Measurements from ENCODE around the gene TIGD2.

TIGD2 gene
- 17.8 to 19.5 reads per million in 2 donors for total RNA-seq

DNA sequence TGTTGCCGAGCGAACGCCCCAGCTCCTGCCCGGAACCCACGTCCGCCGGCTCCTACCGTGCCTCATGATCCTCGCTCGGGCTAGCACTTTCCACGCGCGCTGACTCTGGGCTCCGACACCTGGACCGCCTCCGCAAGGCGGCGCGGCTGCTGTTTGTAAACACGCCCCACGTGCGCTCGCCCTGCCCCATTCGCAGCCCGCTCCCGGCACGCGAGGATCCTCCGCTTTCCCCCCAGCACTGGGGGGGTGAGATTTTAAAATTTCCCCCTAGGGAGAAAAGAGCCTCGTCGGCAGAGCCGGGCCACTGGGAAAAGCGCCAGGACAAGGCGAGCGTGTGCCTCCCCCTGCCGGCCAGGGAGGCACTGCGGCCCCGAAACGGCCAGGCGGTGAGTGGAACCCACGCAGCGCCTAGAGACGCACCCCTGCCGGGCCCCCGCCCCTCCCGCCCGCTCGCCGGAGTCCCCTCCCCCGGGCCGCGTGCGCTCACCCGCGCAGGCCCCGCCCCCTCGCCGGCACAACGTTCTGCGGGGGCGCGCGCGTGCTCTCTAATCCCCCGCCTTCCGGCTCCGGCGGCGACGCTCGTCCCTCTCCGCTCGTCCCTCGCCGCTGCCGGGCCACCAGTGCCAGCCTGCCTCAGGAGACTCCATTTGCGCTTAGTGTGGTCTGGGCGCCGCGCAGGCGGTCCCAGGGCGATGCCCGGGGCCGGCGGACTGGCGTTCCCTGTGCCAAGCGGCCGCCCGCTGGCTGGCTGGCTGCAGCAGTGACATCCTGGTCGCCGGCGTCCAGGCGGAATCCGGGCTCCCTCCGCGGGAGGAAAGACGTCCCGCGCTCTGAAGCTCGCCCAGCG lies at the start of gene TIGD2:
Gene TIGD2, plus strand, starts transcription at position 548 of the 847 bp plus-strand sequence. CDS start 1,442 bp downstream, outside the sequence.
- peak; percentile 79 for DNase-seq

DNA sequence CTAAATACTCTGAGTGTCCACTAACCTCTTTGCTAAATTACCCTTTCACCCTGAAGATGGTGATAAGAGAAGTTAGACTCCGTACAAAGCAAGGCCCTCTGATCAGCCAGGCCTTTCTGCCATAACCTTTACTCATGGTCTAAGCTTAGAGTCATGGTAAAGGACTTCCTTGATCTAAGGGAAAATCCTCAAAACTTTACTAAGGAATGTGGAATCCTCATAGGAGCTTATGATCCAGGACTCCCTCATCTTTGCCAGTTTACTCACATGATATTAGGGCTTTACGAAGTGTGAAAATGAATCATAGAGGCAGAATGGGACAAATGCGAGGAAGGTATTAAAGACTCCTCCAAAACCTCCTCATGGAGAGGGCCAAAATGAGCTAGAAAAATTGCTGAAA lies 46.5 kb upstream of the TIGD2 start:
- no peak for DNase-seq

DNA sequence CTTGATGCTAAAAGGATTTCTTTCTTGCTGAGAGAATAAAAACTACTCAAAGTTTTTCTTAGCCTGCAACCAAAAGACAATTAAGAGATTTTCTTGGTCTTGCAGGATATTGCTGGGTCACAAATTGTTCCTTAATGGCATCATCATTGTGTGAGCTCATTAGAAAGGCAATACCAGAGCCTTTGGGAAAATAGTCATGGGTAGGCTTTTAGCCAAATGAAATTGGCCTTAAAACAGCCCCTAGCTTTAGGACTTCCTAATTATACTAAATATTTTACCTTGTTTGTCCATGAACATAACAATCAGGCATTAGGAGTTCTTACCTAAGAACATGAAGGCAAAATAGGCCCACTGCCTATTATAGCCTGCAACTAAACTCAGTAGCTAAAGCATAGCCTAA lies 43.9 kb upstream of the TIGD2 start:
- DNase-seq: no peak

DNA sequence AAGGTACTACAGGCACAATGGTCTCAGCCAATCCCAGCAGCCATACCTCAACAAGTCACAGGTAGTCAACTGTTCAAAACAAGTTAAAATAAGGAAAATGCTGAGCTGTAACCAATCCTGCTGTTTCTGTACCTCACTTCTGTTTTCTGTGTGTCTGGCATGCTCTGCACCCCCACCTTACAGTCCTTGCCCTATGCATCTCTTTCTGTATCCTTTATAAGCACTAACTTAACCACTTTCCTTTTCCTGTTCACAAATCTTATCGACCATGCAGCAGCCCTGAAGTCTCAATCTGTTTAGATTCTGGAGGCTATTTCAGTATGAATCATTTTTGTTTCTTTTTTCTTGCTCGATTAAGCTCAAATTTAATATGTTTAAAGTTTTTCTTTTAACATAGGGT lies 41.9 kb upstream of the TIGD2 start:
- no peak for DNase-seq

DNA sequence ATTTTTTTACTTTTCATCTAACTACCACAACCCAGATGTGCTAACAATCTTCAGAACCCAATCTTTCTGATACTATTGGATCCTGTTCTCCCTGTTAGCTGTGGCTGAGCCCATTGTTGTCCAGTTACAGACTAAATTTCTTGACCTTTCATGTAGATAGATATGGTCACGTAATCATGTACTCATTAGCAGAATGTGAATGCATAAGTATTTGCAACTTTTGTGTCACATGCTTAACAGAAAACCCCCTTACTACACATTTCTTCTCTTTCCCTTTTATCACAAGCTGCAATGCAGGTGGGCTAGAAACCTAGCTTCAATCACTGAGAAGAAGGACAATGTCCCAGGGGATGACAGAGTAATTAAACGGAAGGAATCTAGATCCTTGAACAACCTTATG lies 41.3 kb upstream of the TIGD2 start:
- DNase-seq: no peak

DNA sequence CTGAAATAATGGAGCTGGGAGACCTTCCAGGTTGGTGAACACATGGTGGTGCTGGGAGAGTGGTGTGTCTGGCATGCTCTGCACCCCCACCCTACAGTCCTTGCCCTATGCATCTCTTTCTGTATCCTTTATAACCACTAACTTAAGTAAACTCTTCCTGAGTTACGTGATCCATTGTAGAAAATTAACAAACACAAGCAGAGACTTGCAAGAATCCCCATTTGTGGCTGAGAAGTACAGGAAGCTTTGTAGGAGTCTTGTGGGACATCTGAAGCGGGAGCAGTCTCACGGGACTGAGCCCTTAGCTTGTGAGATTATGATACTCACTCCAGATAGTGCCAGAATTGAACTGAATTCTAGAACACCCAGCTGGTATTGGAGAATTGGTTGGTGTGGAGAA lies 40.0 kb upstream of the TIGD2 start:
- no peak for DNase-seq

DNA sequence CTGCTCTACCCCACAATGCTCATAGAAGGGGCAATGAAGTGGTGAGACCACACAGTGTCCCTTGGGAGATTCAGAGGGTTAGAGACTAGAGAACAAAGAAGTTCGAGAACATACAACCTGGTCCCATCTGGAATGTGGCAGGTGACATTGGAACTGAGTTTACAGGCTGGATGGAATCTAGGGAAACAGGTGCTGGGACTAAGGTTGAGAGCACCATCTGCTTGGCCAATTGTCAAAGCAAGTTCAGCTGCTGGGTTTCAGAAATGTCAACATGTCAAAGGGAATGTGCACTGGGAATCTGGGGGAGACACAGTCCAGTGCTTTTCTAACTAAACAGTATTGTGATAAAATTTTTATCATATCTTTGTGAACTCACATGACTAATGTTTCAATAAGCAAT lies 38.4 kb upstream of the TIGD2 start:
- no peak for DNase-seq

DNA sequence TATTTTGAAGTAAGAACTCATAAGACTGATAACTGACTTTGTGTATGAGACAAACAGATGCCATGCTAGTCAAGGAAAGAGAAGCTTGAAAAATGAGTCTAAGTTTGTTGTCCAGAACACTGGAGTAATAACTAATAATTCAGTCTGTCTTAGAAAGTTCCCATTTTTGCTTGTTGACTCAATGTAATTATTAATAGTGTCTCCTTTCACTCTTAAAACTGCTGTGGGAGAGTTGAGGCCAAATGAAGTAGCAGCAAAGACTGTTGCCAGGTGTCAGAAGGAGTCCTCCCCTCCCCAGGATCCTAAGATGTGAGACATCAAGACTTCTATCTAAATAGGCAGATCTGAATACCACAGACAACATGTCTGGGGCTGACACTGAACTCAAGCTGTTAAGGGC lies 33.6 kb upstream of the TIGD2 start:
- DNase-seq: no peak

DNA sequence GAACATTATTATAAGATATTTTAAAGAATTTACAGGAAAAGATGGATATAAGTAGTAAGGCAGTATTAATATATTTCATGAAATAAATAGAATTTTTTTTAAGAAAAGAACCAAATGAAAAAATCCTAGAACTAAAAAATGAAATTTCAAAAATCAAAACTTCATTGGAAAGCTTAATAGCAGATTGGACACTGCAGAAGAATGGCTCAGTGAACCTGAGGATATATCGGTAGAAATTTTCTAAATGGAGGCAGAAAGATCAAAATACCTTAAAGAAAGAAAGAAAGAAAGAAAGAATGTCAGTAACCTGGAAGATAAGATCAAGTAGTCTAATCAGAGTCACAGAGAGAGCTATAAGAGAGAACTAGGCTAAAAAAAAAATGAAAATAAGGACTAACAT lies 33.0 kb upstream of the TIGD2 start:
- no peak for DNase-seq

DNA sequence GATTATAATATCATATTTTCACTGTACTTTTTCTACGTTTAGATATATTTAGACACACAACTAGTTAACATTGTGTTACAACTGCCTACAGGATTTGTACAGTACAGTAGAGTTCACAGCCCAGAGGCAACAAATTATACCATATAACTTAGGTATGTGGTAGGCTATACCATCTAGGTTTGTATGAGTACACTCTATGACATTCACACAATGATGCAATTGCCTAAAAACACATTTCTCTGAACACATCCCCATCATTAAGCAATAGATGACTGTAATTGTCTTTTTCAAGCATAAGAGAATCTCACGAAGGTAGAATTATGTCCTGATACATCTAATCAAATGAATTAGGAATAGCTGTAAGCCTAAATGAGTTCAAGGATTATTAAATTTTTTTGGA lies 12.3 kb upstream of the TIGD2 start:
- no peak for DNase-seq

DNA sequence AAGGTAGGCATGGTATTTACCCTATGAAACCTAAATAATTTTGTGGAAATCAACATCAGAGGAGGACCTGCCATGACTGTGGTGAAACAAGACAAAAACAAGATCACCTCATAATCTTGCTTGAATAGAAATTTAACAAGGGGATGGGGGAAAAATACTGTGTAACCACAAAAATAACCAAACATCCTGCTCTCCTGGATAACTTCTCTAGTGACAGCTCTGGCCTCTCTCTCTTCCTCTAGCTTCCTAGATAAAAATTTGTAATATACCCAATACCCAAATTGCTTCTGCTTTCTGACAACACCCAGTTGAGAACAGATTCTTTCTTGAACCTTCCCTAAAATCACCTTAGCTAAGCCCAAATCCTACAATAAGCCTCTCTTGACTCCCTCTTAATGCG lies 11.9 kb upstream of the TIGD2 start:
- DNase-seq: no peak

DNA sequence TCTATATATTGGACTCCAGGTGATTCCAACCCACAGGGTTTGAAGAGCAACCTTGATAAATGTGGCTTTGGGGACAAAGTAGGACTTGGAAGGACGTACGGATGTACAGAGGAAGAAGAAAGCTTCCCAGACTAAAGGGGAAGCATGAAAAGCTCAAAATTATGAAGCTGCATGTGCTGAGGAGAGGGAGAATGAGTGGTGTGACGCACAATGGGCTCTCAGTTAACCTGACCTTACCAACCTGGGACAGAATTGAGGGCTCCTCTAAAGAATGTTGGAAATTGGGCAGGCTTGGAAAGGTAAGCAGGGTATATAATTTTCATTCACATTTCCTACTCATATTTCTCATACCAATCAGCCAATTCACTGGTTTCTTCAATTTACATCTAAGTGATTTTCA lies 10.5 kb upstream of the TIGD2 start:
- no peak for DNase-seq

DNA sequence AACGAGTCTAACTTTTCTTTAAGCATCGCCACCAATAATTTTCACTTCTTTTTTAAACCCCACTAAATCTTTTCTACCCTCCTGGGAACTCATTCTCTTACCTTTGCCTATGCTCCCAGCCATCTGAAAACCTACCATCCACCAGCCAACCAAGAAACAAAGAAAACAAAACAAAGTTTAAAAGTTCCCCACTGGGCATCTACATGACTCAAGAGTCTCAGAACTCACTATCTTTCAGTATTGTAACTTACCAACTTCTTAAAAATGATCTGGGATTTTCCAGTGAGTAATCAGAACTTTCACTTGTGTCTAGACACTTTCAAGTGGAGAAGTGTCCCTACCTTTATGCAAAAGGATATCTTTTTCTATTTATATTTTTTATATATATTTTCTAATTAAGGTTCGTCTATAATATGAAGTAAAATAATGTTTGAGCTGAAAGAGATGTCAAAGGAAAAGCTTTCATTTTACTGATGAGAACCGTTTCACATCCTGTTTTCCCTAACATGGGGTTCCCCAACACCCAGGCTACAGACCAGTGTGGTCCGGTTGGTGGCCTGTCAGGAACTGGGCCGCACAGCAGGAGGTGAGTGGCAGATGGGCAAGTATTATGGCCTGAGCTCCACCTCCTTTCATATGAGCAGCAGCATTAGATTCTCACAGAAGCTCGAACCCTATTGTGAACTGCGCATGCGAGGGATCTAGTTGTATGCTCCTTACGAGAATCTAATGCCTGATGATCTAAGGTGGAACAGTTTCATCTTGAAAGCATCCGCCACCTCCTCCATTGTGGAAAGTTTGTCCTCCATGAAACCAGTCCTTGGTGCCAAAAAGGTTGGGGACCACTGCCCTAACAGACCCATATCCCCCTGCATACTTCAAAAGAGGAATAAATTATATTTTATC lies 9.8 kb upstream of the TIGD2 start:
- no peak for DNase-seq

DNA sequence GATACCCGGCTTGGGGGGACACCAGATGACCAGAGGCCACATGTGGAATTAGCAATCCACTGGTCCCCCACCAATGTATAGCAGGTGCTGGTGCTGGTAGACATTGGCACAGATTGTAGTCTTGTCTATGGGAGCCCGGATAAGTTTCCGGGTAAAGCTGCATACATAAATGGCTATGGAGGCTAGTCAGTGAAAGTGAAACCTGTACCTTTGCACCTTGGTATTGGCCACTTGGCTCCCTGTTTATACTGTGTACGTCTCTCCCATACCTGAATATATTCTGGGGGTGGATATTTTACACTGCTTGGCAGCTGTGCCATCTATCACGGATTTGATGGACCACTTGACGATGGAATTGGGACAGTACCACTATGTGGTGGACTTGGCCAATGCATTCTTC lies 5.6 kb upstream of the TIGD2 start:
- no peak for DNase-seq

DNA sequence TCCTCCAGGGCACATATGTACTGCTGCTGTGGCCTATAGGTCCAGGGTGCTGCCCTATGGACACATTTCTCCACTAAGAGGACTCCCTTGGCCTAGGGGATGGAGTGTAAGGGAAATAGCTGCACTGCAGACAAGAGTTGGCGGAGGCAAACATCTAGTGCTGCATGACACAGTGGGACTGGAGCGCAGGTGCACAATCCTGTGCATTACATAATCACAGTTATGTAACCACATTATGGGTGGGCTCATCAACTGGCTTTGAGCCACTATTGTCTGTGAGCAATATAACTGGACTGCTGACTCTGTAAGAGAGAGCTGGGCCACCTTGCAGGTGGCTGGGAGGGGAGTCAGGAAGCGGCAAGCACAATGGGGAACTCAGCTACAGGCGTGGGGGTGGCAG lies 3.2 kb upstream of the TIGD2 start:
- DNase-seq: no peak

DNA sequence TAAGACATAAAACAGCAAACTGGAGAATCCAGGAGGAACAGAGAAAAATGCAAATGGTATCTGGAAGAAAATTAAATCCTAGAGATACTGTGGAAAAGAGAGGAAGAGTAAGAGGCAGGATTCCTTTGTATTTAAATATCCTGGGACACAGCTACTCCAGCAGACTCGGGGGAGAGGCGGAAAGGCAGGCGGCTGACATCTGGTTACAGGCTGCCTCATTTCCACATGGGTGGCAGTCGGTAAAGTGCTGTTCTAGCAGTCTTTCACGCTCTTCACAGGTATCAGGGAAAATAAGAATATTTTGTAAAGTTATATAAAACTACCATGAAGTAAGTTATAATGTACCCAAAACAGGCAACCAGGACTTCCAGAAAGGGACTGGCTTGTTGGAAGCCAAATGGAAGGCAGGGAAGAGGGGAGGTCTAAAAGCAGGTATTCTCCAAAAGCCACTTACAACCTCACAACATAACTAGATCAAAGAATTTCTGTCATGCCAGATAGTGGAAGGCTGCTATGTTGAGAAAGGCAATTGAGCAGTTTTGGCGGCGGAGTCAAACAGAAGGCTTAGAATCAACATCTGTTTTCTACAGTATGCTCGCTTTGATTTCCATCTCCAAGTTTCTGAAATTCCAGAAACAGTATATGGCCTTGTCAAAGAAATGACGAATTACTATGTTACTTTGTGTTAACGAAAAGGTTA lies 1.3 kb upstream of the TIGD2 start:
- DNase-seq: no peak

DNA sequence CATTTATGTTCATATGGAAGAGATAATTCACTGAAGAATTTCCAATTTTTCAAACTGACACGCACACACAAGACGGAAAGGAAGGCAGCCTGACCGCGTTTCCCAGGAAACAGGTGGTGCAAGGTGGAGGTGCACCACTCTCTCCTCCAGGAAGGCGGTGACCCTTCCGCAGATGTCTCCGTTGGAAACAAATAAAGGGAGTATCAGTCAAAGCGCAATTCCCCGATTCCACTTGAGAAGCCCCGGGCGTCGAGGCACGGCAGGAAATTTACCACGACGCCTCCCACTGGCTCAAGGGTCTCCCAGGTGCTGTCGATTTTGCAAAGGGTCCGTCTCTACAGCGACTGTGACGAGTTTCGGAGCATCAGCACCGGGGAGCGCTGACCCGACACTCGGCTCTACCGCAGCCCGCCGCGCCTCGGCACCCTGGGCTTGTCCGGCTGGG lies 770 bp upstream of the TIGD2 start:
- no peak for DNase-seq

DNA sequence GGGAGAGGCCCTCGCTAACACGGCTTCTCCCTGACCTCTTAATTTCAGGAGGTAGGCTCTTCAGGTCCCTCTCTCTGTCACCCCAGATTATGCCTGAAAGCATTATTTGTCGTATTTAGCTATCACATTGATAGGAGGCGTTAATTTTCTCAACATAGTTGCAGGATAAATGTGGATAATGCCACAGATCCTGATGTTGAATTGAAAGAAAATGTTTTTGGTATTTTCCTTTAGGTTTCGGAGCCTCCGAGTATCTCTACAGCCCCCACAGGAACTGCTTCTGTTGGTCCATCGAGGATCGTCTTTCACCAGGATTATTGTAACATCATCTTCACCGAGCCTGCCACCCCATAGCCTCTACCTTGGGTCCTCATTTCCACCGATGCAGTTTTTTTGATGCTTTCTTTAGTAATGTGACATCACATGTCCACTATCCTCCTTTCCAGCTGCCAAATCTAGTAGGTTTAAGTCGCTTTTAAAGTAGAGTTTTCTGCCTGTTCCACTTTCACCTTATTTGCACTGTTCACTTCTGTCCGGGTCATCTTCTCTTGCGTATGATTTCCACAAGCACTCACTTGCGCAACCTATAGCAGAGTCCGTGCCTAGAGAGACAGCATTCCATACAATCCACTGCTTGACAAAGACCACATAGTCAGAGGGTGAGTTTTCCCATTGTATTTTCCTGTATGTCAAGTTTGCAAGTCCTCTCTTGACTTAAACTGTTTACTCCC lies 665 bp downstream of the TIGD2 start:
- DNase-seq: no peak

DNA sequence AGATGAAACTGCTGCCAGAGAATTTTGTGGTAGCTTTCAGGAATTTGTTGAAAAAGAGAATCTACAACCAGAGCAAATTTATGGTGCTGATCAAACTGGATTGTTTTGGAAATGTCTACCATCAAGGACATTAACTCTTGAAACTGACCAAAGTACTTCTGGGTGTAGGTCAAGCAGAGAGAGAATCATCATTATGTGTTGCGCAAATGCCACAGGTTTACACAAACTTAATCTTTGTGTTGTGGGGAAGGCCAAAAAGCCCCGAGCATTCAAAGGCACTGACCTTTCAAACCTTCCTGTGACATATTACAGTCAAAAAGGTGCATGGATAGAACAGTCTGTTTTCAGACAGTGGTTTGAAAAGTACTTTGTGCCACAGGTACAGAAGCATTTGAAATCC lies 2.1 kb downstream of the TIGD2 start:
- no peak for DNase-seq

DNA sequence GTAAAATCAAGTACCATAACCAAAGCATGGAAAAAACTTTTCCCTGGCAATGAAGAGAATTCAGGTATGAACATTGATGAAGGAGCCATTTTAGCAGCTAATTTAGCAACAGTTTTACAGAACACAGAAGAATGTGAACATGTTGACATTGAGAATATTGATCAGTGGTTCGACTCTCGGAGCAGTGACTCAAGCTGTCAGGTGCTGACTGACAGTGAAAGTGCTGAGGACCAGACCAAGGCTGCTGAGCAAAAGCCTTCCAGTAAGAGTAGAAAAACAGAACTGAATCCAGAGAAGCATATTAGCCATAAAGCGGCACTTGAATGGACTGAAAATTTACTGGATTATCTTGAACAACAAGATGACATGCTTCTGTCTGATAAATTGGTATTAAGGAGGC lies 2.8 kb downstream of the TIGD2 start:
- DNase-seq: no peak

DNA sequence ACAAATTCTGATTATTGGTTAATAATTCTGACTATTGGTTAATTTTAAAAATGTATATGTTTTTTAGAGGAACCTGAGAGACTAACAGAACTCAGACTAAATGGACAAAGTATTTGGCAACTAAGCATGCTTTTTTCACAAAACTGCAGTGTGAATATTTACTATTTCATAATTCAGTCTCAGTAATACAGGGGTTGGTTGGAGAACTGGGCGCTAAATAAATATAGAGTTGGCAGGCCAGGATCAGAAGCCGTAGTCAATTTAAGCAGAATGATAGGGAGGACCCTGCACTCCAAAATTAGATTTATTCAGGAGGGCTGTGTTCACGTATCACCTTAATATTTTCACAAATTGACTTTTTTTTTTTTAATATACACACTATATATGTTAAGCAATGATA lies 5.8 kb downstream of the TIGD2 start:
- no peak for DNase-seq

DNA sequence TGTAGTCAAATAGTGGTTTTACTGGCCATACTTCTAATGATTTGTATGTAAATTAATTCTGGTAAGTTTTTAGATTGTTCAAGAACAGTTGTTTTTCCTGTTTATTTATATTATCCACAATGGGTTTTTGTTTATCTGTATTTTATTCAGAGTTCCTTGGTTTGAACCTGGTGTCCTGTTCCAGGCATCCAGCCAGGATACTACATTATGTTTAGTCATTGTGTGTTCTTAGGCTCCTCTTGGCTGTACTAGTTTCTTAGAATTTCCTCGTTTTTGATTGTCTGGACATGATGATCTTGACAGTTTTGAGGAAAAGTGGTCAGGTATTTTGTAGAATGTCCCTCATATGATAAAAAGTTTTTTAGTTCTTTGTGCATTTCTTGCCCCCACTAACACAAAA lies 7.8 kb downstream of the TIGD2 start:
- no peak for DNase-seq

DNA sequence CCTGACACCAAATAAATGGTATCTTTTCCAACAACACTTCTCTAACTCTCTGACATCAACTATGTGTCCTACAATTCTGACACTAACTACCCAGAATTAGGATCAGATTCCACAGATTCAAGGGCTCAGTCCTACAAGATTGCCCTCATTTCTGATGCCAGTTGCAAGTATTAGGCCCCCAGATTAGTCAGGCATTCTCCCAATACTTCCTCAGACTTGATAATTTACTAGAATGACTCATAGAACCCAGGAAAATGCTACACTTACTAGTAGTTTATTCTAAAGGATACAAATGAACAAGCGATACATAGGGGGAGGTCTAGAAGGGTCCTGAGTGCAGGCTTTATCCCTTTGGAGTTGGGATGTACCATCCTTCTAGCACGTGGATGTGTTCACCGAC lies 8.5 kb downstream of the TIGD2 start:
- no peak for DNase-seq

Data from activated gamma-delta T cell (primary cell).